Measurements from ENCODE around the gene CPNE5. TPM values are rescaled to one million over a fixed set of nuclear protein-coding genes. Genes with fewer than 3 reads are reported as not detected.

Gene CPNE5
- total and polyA plus RNA-seq, 3 donors from 2014 or later: 44.2 to 137 (median 97.8) TPM

DNA sequence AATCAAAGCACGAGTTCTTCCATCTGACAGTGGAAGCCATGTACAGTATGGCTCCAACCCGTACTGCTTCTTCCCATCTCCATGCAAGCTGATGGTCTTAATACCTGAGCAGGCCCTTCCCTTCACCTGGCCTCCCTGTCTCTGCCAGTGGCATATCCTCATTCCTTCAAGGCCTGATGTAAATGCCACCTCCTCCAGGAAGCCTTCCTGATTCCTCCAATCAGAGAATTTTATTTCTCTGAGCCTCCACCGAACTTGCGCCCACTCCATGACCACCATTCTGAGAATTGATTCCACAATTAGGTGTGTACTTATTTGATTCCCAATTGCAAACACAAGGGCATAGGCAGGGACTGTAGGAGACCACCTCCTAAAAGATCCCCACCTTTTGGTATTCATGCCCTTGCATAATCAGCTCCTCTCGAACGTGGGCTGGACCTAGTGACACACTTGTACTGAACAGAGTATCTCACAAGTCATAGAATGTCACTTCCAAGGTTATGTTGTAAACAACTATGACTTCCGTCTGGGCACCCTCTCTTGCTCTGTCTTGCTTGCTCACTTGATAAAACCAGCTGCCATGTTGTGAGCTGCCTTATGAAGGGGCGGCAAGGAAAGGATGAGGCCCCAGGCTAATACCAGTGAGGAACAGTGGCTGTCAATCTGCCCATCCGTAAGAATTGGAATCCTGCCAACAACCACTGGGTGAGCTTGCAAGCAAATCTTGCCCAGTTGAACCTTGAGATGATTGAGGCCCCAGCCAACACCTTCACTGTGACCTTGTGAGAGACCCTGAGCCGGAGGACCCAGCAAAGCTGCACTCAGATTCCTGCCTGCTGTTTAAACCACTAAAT, 38.8 kb downstream of the CPNE5 start:
- intact Hi-C loops (cut with DNase I; ENCODE audit: low total_unique reads): no loop called here
- 75 to 83% methylated on average over 9 to 10 of the region's 10 CpGs for WGBS, 2 donors

DNA sequence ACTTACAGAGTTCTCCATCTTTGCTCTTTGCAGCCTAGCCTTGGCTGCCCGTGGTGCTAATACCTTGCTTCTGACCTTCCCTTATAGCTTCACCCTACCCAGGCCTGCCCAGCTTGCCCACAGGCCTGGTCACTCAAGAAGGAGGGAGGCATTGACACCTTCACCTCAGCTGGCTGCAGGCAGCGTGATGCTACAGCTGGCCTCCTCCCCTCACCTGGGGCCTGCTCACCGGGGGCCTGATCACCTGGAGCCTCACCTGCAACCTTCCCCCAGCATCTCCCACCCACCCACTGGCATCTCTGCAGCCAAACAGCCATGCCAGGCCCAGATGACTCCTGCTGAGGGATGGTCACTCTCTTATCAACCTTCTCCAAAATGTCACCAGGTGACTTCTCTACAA, 40.4 kb downstream of the CPNE5 start:
- no peaks in the 10 kb centered on the region for H3K9me3 ChIP-seq
- 90 to 91% methylated on average over 3 of the region's 3 CpGs for WGBS, 2 donors
- H3K36me3 ChIP-seq (ENCODE audit: low read depth, missing control alignments): no peaks in the 10 kb centered on the region
- no peak for DNase-seq
- H3K27me3 ChIP-seq: no peaks in the 10 kb centered on the region
- no peak overlapping the region for H3K4me3 ChIP-seq
- TF ChIP-seq, protein P1, sequence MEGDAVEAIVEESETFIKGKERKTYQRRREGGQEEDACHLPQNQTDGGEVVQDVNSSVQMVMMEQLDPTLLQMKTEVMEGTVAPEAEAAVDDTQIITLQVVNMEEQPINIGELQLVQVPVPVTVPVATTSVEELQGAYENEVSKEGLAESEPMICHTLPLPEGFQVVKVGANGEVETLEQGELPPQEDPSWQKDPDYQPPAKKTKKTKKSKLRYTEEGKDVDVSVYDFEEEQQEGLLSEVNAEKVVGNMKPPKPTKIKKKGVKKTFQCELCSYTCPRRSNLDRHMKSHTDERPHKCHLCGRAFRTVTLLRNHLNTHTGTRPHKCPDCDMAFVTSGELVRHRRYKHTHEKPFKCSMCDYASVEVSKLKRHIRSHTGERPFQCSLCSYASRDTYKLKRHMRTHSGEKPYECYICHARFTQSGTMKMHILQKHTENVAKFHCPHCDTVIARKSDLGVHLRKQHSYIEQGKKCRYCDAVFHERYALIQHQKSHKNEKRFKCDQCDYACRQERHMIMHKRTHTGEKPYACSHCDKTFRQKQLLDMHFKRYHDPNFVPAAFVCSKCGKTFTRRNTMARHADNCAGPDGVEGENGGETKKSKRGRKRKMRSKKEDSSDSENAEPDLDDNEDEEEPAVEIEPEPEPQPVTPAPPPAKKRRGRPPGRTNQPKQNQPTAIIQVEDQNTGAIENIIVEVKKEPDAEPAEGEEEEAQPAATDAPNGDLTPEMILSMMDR (IDR thresholded peaks at IDR 0.05): no peak
- TF ChIP-seq POLR2A (IDR thresholded peaks at IDR 0.05): no peak
- intact Hi-C loops (cut with DNase I; ENCODE audit: low total_unique reads): no loop called here
- no peak overlapping the region for H3K27ac ChIP-seq
- H3K4me1 ChIP-seq: peaks cover 8% of the 10 kb centered on the region

More for the DNA sequence above, 38.8 kb downstream of the CPNE5 start:
- no peaks in the 10 kb centered on the region for H3K27me3 ChIP-seq
- no peak for TF ChIP-seq POLR2A (IDR thresholded peaks at IDR 0.05)
- TF ChIP-seq, protein P1 (IDR thresholded peaks at IDR 0.05): no peak
- H3K9me3 ChIP-seq: no peaks in the 10 kb centered on the region
- no peaks in the 10 kb centered on the region for H3K36me3 ChIP-seq (ENCODE audit: low read depth, missing control alignments)
- no peak for DNase-seq
- no peaks in the 10 kb centered on the region for H3K4me1 ChIP-seq
- H3K4me3 ChIP-seq: no peak overlapping the region
- H3K27ac ChIP-seq: no peak overlapping the region

DNA sequence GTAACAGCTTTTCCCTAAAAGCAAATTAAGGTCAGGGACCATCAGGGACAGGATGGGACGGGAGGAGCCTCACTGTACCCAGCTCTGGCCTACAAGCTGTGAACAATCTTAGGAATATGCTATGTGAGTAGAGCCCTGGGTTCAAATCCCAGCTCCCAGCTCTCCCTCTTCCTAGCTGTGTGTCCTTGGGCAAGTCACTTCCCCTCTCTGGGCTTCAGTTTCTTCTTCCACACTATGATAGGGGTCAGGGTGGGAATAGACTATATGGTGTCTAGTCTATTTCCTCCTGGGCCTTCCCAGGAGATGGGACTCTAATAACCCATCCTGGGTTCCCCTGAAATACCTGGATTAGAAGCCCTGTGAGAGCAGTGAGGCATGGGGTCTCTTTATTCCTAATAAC, 41.6 kb downstream of the CPNE5 start:
- Histone ChIP-seq H3K9me3 (no peaks in the 10 kb centered on the region), H3K27me3 (no peaks in the 10 kb centered on the region), H3K4me3 (no peak overlapping the region), H3K27ac (no peak overlapping the region), H3K36me3 (ENCODE audit: low read depth, missing control alignments) (no peaks in the 10 kb centered on the region), H3K4me1 (peaks cover 16% of the 10 kb centered on the region)
- no peak for DNase-seq
- TF ChIP-seq, protein P1 (IDR thresholded peaks at IDR 0.05): no peak
- TF ChIP-seq POLR2A (IDR thresholded peaks at IDR 0.05): no peak
- 94 to 100% methylated on average over 1 of the region's 1 CpG for WGBS, 2 donors
- intact Hi-C loops (cut with DNase I; ENCODE audit: low total_unique reads): no loop called here

DNA sequence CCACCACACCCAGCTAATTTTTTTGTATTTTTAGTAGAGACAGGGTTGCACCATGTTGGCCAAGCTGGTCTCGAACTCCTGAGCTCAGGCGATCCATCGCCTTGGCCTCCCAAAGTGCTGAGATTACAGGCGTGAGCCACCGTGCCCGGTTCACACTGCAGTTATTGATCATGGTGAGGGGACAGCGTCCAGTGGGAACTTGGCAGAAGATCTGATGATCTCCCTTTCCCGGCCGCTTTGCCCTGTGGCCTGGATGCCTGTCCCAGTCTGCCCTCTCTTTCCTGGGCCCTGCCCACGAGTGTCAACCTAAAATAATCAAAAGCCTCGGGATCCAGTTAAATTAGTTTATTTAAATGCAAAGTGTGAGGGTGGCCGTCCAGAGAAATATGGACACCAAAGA, 42.2 kb downstream of the CPNE5 start:
- H3K27ac ChIP-seq: no peak overlapping the region
- no peaks in the 10 kb centered on the region for H3K36me3 ChIP-seq (ENCODE audit: low read depth, missing control alignments)
- no peaks in the 10 kb centered on the region for H3K9me3 ChIP-seq
- no peak overlapping the region for H3K4me3 ChIP-seq
- TF ChIP-seq POLR2A (IDR thresholded peaks at IDR 0.05): no peak
- TF ChIP-seq, protein P1 (IDR thresholded peaks at IDR 0.05): no peak
- H3K4me1 ChIP-seq: peaks cover 16% of the 10 kb centered on the region
- 95 to 98% methylated on average over 12 of the region's 12 CpGs for WGBS, 2 donors
- no peaks in the 10 kb centered on the region for H3K27me3 ChIP-seq
- intact Hi-C loops (cut with DNase I; ENCODE audit: low total_unique reads): no loop called here
- no peak for DNase-seq

DNA sequence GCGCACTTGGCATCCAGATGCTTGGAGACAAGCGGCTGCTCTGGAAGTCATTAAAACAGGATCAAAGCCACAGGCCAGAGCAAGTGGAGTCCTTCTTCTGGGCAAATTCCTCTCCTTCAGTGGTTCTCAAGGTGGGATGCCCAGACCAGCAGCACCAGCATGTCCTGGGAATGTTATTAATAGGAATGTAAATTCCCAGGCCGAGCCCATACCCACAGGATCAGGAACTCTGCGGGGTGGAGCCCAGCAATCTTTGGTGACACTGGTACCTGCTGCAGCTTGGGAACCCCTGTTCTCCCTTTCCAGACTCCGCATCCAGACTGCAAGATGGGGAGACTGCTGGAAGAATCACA, 44.6 kb downstream of the CPNE5 start:
- Histone ChIP-seq H3K9me3 (no peaks in the 10 kb centered on the region), H3K4me1 (peaks cover 16% of the 10 kb centered on the region), H3K4me3 (no peak overlapping the region), H3K27ac (peak overlapping the region in 1 of 2 donors; percentile 55), H3K27me3 (no peaks in the 10 kb centered on the region), H3K36me3 (ENCODE audit: low read depth, missing control alignments) (no peaks in the 10 kb centered on the region)
- whole genome bisulfite sequencing, 2 donors: 85 to 88% methylated on average over 4 to 5 of the region's 5 CpGs
- no peak for DNase-seq
- TF ChIP-seq, protein P1 (IDR thresholded peaks at IDR 0.05): no peak
- TF ChIP-seq POLR2A (IDR thresholded peaks at IDR 0.05): no peak
- intact Hi-C loops (cut with DNase I; ENCODE audit: low total_unique reads): no loop called here
